ENCODE measurements around the gene BCL2.

Gene BCL2

DNA sequence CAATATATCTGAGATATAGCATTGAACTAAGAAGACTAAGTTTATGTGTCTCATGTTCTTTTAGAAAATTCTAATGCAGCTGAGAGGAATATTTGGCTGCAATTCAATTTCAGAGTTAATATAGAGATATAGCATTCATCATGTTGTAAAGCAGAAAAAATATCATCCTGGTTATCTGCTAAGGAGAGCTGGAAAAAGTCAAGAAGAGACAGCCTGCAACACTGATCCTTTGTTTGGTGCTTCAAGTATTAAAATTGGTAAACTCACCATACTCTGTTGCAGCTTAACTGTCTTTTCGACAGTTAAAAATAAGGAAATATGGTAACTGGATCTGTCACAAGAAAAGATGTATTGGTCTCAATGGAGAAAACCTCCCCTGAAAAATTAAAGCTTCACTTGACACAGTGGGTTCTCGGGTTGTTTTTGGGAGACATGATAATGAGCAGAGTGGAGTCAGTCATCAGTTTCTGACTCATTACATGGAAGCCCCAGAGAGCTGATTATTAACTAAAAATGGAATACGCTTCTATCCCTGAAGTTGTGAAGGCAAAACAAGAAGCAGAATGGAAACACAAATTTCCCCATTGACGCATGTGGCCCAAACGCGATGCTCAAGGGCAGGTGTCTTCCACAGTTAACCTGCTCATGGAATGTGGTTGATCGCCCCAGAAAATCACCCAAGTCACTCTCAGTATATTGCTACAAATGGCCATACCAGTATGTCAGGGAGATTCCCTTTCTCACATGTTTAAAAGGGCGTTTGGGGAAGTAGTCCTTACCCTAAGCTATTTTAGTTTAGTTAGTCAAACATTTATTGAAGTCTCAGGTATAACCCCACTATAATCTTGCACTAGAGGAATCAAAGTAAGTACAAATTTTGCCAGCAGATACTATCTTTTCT lies 8.2 kb downstream of the BCL2 start:
- in situ Hi-C loops (cut with MboI; ENCODE audit: low sequenced_read_pairs), result no loop called here

DNA sequence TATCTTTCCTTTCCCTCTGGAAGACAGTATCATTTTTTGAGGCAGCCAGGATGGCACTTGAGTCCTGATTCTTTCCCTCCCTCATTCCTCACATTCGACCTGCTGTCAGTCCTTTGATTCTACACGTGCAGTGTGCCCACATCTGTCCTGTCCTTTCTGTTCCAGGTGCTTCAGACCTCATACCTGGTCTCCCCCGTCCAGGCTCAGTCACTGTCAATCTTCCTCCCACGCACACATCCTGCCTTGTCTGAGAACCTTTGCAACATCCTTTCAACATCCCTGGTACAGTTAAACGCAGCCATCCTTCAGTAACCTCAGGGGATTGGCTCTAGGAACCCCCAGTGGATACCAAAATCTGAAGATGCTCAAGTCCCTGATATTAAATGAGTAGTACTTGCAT lies 10.1 kb downstream of the BCL2 start:
- in situ Hi-C loops (cut with MboI; ENCODE audit: low sequenced_read_pairs), result no loop called here

DNA sequence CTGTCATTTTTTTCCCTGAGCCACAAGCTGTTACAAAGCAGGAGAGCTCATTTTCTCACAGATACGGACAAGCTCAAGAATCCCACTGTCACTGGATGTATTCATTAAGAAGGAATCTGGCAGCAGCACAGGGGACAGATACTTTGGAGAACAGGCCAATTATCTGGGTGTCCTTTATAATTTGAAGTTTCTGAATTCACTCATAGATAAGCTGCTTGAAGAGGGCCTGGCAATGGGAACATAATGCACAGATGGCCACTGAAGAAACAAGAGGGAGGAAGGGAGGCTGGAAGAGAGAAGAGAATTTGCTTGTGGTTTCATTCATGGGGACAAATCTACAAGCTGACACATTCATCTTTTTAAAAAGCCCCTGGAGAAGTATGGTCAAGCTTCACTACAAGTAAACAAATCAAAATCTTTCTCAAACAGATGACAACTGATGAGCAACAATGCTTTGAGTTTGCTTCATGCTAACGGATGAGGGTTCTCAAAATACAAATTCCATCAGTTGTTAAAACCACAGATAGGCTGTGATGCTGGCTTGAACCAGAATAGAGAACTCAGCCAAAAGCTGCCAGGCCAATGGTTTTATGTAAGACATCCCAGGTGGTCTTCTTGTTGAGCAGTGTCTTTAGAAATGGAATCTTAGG lies 11.9 kb downstream of the BCL2 start:
- in situ Hi-C loops (cut with MboI; ENCODE audit: low sequenced_read_pairs), result no loop called here

DNA sequence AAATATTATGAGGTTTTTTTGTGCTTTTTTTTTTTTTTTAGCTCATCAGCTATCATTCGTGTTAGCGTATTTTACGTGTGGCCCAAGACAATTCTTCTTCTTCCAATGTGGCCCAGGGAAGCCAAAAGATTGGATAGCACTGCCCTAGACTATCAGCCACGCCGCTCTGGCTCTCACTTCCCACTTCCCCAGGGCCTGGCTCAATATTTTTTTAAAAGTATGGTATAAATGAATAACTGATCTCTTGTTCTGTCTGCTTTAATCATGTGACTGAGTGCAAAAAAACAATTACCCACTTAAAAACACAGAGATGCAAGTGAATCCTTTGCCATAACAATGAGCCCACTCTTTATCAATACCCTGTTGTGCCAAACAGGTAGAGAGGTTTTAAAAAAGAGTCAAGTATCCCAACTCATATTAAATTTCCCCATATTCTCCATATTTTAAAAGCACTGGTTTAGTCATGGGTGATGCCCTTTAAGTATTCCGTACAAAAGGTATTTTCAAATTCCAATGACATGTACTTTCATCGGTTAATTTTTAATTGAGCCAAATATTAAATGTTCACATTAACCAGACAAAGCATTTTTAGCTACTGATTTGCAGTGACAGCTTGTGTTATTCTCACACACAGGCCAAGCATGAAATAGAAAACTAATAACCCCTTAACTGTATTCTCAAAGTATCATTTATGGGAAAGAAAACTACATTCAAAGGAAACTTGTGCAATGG lies 12.6 kb downstream of the BCL2 start:
- in situ Hi-C loops (cut with MboI; ENCODE audit: low sequenced_read_pairs), result no loop called here

DNA sequence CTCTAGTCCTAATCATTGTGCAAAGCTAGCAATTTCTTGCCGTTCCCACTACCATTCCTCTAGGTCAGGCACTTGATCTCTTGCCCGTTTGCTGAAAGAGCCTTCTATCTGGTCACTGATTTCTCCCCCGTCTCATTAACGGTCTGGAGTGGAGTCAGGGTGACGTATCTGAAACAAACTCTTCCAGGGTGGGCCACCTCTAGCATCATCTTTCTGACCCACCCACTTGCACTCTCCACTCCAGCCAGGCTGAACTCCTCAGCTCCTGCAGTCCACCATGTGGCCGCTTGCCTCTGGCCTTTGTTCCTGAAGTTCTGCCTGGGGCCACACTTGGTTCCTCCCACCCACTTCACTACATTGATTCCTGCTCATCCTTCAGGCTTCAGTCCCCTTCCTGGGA lies 13.3 kb downstream of the BCL2 start:
- in situ Hi-C loops (cut with MboI; ENCODE audit: low sequenced_read_pairs), result no loop called here

DNA sequence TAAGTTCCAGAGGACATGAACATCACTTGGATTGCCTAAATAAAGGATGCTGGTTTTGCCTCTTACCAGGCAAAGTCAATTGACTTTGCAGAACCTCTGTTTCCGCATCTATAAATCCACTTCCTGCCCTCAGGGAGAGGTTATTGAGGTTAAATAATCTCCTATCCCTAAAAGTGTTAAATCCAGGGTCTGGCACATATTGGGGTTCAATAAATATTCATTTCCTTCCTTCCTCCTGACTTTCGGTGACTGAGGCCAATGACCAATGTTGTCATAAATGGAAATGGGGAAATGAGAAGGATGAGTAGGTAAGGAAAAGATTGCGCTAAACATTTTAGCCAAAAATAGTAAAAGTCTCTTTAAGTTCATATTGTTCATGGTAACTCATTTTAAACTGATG lies 16.0 kb downstream of the BCL2 start:
- in situ Hi-C loops (cut with MboI; ENCODE audit: low sequenced_read_pairs), result no loop called here

DNA sequence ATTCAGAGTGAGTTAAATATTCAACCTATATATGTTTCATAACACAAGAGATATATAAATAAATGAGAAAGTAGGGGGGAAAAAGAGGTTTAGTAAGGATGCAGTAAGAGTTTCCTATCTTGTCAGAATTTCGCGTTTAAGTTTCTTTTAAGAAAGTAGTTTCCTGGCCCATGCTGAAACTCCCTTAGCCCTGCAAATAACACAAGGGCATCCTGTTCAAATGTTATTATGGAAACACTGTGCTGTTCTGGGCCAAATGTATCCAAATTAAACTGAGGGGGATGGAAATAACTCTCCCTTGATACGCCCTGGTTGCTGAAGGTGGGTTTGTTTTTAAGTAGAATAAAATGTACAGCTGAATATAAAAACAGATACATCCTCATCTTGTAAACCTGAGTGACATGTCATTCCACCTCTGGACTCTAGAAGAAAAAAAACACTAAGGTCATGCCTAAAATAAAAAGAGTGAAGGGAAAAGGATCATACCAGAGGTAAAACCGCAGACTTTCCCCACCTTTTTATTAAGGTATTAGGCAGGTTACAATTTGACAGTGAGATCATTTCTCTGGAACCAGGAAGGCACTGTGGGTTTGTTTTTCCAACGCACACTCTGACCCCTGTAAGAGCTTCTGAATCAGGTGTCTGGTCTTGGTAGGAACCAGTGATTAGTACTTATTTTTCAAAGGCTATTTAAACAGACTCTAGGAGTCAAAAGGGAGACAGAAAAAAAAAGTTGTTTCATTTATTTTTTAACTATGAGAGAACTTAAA lies 16.7 kb downstream of the BCL2 start:
- in situ Hi-C loops (cut with MboI; ENCODE audit: low sequenced_read_pairs), result no loop called here

DNA sequence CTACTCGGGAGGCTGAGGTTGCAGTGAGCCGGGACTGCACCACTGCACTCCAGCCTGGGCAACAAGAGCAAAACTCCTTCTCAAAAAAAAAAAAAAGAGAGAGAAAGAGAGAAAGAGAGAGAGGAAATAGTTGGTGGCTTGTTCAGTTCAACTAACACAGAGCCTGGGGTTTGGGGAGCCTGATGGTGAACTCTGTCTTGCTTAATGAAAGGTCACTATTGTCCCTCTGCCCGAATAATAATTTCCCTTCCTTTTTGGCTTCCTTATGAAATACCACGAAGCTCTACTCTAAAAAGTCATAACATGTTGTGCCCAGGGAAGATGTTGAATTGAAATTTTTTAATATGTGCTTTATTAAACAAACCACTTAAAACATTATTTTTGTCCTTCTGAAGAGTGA lies 17.3 kb downstream of the BCL2 start:
- in situ Hi-C loops (cut with MboI; ENCODE audit: low sequenced_read_pairs), result no loop called here

DNA sequence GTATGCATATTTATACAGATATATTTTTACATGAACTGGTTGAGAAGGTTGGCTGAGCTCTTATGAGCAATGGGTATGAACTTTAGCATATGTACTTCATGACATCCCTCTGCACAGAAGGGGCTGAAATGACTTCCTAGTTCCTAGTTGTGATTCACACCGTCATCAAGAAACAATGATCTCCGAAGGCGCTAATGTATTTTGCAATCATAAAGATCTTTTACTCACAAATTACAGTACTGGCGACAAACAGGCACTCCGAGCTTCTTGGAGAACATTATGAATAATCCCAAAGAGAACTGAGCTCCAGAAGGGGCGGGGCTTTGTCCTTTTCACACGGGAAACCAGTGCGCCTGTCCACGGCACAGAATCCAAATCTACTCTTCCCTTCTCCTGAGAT lies 18.1 kb downstream of the BCL2 start:
- in situ Hi-C loops (cut with MboI; ENCODE audit: low sequenced_read_pairs), result no loop called here

DNA sequence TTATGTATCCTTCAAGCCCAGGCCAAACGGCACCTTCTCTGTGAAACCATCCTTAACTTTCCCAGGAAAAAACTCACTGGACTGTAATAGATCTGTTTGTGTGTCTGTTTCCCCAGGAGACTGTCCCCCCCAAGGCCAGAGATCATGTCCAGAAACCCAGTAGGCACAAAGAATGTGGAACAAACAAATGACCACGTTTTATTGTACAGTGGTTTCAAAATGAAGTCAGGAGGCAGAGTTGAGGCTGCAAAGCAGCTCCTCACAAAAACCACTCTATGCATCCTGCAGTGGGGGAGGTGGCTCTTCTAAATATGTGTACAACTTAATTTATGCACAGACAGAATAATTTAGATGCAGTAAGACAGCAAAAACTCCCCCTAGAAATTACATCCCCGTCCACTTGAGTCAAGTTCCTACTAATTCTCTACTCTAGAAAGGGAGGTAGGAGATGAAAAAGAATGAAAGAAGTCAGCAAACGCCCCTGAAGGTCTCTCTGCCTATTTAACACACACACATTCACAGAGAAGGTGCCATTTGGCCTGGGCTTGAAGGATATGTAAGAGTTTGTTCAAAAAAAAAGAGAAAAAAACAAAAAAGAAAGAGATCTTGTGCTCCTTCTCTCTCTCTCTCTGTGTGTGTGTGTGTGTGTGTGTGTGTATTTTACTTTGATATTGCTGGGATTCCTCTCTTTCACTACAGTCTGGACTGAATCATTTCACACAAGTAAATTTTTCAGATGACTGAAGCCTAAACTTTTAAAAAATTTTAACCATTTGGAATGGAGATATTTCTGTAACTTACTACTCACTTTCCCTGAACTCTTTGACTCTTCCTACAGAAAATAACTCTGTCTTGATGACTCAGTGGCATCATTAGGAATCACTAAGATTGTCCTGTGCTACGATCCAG lies 19.5 kb downstream of the BCL2 start:
- in situ Hi-C loops (cut with MboI; ENCODE audit: low sequenced_read_pairs), result no loop called here

DNA sequence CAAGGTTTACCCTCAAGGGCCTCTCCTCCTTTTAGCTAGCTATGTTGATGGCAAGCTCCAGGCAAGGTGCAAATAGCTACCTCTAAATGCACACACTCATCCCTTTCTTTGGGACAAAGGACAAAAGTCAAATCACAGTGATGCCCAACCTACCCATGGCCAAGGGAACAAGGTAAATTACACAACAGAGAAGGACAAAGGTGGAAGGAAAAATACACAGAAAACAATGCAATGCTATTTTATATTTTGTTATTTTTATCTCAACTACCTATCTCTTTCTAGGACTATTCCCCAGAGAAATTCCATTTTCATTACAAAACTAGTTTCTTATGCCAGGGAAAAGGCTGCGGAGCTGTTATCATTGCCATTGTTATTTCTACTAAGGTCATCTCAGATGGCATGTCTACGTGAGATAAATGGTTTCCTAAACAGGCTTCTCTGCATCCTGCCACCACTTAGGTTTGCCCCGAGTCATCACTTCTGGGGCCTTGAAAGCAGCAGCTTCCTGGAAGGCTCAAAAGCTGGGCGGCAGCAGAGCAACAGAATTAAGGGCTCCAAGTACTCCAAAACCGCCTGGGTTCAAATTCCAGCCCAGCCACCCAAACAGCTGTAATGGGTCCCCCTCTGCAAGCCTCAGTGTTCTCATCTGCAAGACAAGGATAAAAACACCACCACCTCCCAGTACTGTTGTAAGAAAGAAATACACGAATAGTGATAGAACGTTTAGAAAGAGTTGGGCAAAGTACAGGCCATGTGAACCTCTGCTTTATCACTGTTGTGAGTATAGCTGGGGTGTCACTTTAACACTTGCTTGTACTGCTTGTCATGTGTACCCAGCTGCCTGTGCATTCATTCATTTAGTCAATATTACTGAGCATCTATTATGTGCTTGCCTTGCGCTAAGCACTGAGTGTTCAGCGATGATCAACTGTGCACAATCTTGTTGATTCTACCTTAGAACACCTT lies 20.9 kb downstream of the BCL2 start:
- in situ Hi-C loops (cut with MboI; ENCODE audit: low sequenced_read_pairs), result no loop called here

DNA sequence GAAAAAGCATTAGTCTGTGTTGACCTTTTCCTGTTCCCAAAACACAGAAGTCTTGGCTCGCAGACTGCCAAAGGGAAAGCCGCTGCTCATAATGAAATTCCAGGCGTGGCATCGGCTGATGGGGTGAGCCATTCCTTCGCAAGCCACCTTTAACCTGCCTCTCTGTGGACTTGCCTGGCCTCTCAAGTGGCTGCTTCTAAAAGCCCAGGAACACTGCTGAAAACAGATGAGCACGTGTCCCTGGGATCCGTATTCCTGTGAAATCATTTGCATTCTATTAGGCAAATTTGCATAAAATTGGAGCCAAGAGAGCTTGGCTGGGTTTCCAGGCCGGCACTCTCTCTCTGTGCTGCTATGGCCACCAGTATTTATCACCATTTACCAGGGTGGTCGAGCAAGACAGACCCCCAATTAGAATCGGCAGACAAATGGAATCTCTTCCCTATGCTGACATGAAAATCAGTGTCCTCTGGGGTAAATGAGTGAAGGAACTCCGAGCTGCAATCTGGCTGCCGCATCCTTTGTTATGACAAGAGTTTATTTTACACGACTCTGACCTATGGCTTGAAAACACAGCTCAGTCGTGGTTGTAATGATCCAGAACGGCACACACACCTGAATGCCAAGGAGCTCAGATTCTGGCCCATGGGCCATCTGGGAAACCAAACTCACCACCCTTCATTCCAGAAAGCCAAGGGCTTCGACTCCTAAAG lies 21.7 kb downstream of the BCL2 start:
- in situ Hi-C loops (cut with MboI; ENCODE audit: low sequenced_read_pairs), result no loop called here

DNA sequence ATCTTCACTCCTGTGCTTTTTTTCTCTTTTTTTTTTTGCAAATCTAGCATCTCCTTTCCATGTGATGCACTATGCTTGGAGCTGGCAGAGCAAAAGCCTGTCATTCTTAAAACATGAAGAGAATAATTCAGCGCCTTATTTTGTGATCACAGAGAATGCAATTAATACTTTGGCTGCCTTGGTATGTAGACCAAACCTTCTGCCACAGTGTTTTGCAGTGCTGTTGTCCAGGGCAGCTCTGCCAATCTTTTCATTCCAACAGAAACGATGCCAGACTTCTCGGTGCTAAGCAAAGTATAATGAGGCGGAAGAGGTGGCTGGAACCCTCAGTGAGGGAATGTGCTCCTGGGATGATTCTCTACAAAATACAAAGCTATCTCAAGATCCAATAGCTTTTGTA lies 25.6 kb downstream of the BCL2 start:
- in situ Hi-C loops (cut with MboI; ENCODE audit: low sequenced_read_pairs), result no loop called here

DNA sequence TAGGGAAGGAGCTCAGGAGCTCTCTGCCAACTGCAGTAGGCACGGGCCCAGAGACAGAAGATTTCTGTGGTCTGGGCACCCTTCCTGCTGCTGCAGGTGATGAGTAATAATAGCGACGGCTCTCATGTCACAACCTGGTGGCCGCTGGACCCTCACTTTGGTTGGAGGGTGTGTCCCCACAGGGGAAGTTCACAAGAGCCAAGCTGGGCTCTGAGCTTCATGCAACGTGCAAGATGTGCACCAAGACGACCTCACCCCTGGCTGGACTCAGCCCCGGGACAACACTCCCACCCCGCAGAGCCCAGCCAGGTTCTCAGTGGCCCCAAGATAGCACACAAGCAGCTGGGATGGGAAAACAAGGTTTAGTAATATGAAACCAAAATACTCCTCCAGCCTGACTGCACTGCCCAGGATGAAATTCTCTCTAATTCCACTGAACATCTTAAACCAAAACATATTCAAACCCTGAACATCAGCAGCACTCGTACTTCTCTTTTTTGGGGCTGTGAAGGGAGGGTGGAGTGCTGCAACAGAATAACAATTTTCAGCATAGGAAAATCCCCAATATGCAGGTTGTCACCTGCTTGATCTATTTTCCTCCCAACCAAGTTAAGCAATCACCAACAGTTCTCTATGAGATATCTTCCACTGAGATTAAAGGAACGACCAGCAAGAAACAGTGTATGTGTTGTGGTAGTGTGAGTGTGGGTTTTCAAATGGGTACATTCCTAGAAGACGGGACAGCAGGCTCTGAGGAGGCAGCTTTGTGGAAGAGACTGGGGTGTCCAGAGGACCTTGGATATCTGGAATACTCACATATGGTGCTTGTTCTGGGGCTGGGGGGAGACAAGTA lies 26.5 kb downstream of the BCL2 start:
- in situ Hi-C loops (cut with MboI; ENCODE audit: low sequenced_read_pairs), result no loop called here

DNA sequence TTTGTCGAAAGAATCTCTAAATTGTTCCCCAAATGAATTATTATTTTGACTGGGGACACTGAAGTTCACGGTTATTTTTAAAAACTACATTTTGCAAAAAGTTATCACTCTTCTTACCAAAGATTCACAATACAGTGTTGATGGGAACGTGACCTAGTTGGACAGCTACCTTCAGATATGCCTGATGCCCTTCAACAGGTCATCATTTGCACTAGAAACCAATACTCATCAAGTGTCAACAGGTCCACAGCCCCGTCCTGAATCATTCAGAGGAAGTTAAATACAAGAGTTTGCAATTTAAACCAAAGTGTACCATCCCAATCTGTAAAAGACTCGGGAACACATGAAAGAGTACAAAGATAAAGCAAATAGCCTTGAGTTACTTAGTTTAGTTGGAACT lies 28.3 kb downstream of the BCL2 start:
- in situ Hi-C loops (cut with MboI; ENCODE audit: low sequenced_read_pairs), result no loop called here

DNA sequence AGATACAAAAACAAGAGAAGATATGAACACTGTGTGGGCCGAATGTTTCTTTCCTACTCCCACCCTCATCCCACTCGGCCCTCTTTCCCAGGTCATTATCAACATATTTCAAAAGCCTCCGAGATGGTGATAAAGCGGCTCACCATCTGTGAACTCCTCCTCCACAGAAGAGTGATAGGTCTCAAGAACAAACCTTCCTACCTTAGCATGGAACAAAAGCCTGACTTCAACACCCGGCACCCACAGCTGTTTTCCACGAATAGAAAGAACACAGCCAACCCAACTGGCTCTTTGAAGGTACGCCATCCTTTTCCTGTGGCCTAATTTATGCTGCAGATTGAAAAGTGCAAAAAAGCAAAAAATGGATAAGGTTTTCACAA lies 28.8 kb downstream of the BCL2 start:
- in situ Hi-C loops (cut with MboI; ENCODE audit: low sequenced_read_pairs), result no loop called here

DNA sequence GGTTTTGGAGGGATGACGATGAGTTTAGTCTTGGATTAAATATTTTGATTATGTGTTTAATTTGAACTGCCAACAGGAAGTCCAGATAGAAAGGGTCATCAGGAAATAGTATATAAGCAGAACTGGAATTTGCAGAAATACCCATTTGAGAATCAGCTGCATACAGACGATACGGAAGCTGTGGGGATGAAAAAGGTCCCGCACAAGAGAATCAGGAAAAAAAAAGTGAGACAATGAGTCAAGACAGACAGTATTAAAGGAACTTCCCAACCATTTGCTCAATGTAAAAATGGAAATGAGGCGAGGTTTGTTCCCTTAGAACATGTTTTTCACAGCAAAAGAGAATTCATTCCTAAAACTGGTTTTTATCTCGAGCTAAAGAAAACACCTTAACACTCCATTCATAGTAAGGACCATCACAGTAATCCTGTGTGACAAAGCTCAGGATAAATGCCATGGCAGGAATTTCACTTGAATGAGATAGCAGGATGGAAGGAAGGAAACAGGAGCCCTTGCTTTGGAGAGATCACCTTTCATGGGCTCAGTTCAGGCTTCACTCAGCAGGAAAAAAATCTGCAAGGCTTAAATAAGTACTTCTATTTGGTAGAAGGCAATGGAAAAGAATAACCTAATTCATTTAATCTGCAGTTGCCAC lies 29.3 kb downstream of the BCL2 start:
- in situ Hi-C loops (cut with MboI; ENCODE audit: low sequenced_read_pairs), result no loop called here
